DND-41 (cell line): ENCODE measurements around the gene MEIOC.

Experiments
- ATAC-seq: fragments of 200-7000 bp; cut with Tn5 transposase; 3 replicates; pipeline ENCODE4 v1.9.1; 2021; ENCODE audit warnings: low read depth; ENCODE audit not compliant: insufficient read depth
- DNase-seq: peaks from one replicate; pipeline ENCODE4 v3.0.0-alpha.2; 2020
- H2AFZ ChIP-seq: 2 replicates; pipeline ENCODE4 v1.6.0; 2012; ENCODE audit warnings: low read depth, low read length
- H3K27ac ChIP-seq: 2 replicates; pipeline ENCODE4 v1.5.1; 2012; ENCODE audit warnings: low read length, inconsistent platforms
- H3K27me3 ChIP-seq: fragments of 200-600 bp; sonication (generic); 2 replicates; pipeline ENCODE4 v1.6.0; 2012; ENCODE audit warnings: low read length, mild to moderate bottlenecking, inconsistent platforms; ENCODE audit not compliant: insufficient read depth, poor library complexity
- H3K36me3 ChIP-seq: 2 replicates; pipeline ENCODE4 v1.5.1; 2012; ENCODE audit warnings: low read length, inconsistent platforms; ENCODE audit not compliant: insufficient read depth
- H3K4me1 ChIP-seq: 2 replicates; pipeline ENCODE4 v1.5.1; 2012; ENCODE audit warnings: mild to moderate bottlenecking, low read length; ENCODE audit not compliant: insufficient read depth
- H3K4me2 ChIP-seq: 2 replicates; pipeline ENCODE4 v1.6.0; 2012; ENCODE audit warnings: mild to moderate bottlenecking, moderate library complexity, low read length, inconsistent platforms; ENCODE audit not compliant: insufficient read depth
- H3K4me3 ChIP-seq, 2 experiments: fragments of 200-600 bp in 1 of 2; shearing (Covaris generic) in 1 of 2; 2 replicates each; pipeline ENCODE4 v1.5.1; 2012 to 2016; ENCODE audit warnings: inconsistent platforms in 2 of 2, low read length in 2 of 2, mild to moderate bottlenecking in 2 of 2, low read depth in 1 of 2, moderate library complexity in 1 of 2
- H3K79me2 ChIP-seq: 2 replicates; pipeline ENCODE4 v1.6.0; 2012; ENCODE audit warnings: low read length, inconsistent platforms; ENCODE audit not compliant: insufficient read depth
- H3K9ac ChIP-seq: 2 replicates; pipeline ENCODE4 v1.6.0; 2012; ENCODE audit warnings: low read depth, mild to moderate bottlenecking, inconsistent platforms, low read length, moderate library complexity
- H3K9me3 ChIP-seq: 2 replicates; pipeline ENCODE4 v1.5.1; 2012; ENCODE audit warnings: low read length, moderate library complexity, mild to moderate bottlenecking, inconsistent platforms; ENCODE audit not compliant: insufficient read depth, severe bottlenecking
- H4K20me1 ChIP-seq: 2 replicates; pipeline ENCODE4 v1.6.0; 2012; ENCODE audit warnings: low read length; ENCODE audit not compliant: insufficient read depth
- EZH2 ChIP-seq: IDR thresholded peaks from 3 replicates; pipeline ENCODE4 v1.6.1; 2012; ENCODE audit warnings: borderline replicate concordance, low read depth, mild to moderate bottlenecking, moderate library complexity, low read length, inconsistent platforms; ENCODE audit not compliant: severe bottlenecking
- TF ChIP-seq, protein P1 (sequence below): IDR thresholded peaks from 2 replicates; pipeline ENCODE4 v1.5.1; 2012; ENCODE audit warnings: borderline replicate concordance, low read length, moderate library complexity, mild to moderate bottlenecking; ENCODE audit not compliant: poor library complexity, severe bottlenecking; ENCODE audit errors: extremely low read depth

Gene MEIOC

DNA sequence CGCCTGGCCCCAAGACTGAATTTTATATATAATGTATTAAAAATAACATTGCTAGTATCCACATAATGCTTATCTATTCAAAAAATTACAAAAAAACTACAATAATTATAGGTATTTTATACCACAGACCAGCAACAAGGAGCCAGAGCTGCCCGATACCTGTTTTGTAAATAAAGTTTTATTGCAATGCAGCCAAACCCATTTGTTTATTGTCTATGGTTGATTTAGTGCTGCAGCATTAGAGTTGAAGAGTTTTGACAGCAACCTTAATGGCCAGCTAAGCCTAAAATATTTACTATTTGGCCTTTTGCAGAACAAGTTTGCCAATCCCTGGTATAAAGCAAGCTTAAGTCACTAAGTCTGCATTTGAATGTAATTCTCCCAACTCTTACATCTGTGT is 5.6 kb downstream of the MEIOC start:
- DNase-seq (no peak), ATAC-seq (no peak)
- no peaks in the 10 kb centered on the region for H3K79me2 ChIP-seq
- no peaks in the 10 kb centered on the region for H3K4me1 ChIP-seq
- no peaks in the 10 kb centered on the region for H3K9me3 ChIP-seq
- no peak overlapping the region for H2AFZ ChIP-seq
- H3K27me3 ChIP-seq = peaks cover 2% of the 10 kb centered on the region
- TF ChIP-seq, protein P1, sequence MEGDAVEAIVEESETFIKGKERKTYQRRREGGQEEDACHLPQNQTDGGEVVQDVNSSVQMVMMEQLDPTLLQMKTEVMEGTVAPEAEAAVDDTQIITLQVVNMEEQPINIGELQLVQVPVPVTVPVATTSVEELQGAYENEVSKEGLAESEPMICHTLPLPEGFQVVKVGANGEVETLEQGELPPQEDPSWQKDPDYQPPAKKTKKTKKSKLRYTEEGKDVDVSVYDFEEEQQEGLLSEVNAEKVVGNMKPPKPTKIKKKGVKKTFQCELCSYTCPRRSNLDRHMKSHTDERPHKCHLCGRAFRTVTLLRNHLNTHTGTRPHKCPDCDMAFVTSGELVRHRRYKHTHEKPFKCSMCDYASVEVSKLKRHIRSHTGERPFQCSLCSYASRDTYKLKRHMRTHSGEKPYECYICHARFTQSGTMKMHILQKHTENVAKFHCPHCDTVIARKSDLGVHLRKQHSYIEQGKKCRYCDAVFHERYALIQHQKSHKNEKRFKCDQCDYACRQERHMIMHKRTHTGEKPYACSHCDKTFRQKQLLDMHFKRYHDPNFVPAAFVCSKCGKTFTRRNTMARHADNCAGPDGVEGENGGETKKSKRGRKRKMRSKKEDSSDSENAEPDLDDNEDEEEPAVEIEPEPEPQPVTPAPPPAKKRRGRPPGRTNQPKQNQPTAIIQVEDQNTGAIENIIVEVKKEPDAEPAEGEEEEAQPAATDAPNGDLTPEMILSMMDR = no peak
- TF ChIP-seq EZH2 = no peak
- H3K4me2 ChIP-seq = no peak overlapping the region
- no peaks in the 10 kb centered on the region for H3K36me3 ChIP-seq
- no peaks in the 10 kb centered on the region for H4K20me1 ChIP-seq
- H3K9ac ChIP-seq = no peak overlapping the region
- H3K4me3 ChIP-seq = no peak overlapping the region
- no peak overlapping the region for H3K27ac ChIP-seq

DNA sequence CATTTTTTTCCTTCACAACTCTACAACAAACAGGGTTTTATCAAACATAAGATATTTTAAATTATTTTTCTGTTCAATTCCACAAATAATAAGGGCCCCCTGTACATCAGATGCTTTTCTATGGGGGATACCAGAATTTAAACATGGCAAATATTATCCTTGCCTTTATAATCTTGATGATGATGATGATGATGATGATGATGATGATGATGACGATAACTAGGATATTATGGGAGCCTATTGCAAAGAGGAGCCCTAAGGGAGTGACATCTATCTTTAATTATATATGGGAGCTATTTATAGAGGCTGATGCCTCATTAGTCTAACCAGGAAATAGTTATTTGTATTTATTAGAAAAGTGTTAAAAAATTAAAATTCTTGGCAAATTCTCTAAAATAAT is 6.8 kb downstream of the MEIOC start:
- no peak overlapping the region for H3K27ac ChIP-seq
- no peaks in the 10 kb centered on the region for H3K4me1 ChIP-seq
- ATAC-seq (no peak), DNase-seq (no peak)
- H3K36me3 ChIP-seq = no peaks in the 10 kb centered on the region
- no peak overlapping the region for H3K9ac ChIP-seq
- no peaks in the 10 kb centered on the region for H4K20me1 ChIP-seq
- TF ChIP-seq, protein P1 = no peak
- no peak for TF ChIP-seq EZH2
- H3K79me2 ChIP-seq = no peaks in the 10 kb centered on the region
- H3K9me3 ChIP-seq = no peaks in the 10 kb centered on the region
- H2AFZ ChIP-seq = no peak overlapping the region
- no peak overlapping the region for H3K4me3 ChIP-seq
- H3K27me3 ChIP-seq = peaks cover 2% of the 10 kb centered on the region
- no peak overlapping the region for H3K4me2 ChIP-seq

DNA sequence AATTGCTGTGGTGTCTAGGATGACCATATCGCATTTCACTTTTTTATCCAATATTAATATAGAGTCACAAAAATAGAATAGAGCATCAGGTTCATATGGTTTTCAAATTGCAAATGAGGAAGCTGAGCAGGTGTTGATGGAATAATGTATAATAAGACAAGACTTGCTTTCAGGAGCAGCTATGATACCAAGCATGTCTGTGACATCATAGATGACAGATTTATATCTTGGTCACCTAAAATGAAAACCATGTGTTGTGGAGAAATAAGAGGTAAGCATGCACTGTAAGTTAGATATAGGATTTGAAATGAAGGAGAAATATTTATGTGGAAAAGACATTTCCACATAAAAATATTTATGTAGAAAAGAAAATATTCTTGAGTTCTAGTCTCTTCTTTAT is 8.6 kb downstream of the MEIOC start:
- no peak overlapping the region for H3K4me2 ChIP-seq
- H3K9me3 ChIP-seq = no peaks in the 10 kb centered on the region
- no peaks in the 10 kb centered on the region for H3K79me2 ChIP-seq
- TF ChIP-seq, protein P1 = no peak
- no peak for TF ChIP-seq EZH2
- H3K36me3 ChIP-seq = no peaks in the 10 kb centered on the region
- no peak overlapping the region for H3K27ac ChIP-seq
- no peaks in the 10 kb centered on the region for H3K4me1 ChIP-seq
- peaks cover 2% of the 10 kb centered on the region for H3K27me3 ChIP-seq
- no peak overlapping the region for H2AFZ ChIP-seq
- DNase-seq = no peak
- no peaks in the 10 kb centered on the region for H4K20me1 ChIP-seq
- ATAC-seq = no peak
- no peak overlapping the region for H3K4me3 ChIP-seq
- H3K9ac ChIP-seq = no peak overlapping the region

DNA sequence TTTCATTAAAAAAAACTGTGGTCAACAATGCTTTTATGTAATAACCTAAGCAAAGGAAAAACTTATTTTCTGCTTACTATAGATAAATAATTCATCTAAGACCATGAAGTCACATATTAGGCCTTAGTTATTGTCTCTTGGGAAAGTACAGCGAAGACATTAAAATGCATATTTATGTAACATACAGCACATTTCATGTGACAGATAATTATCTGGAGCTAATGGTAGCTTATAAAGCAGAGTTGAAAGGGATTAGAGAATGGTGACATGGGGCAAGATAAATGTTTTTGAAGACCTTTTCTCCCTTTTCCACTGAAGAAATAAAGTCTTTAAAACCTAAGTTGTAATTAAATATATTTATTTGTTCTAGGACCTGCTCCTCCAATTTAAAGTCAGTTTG is 9.7 kb downstream of the MEIOC start:
- peaks cover 2% of the 10 kb centered on the region for H3K27me3 ChIP-seq
- no peak overlapping the region for H3K27ac ChIP-seq
- H3K4me1 ChIP-seq = no peaks in the 10 kb centered on the region
- no peak overlapping the region for H2AFZ ChIP-seq
- no peak overlapping the region for H3K9ac ChIP-seq
- no peak for ATAC-seq
- H3K9me3 ChIP-seq = no peaks in the 10 kb centered on the region
- no peaks in the 10 kb centered on the region for H3K36me3 ChIP-seq
- H3K79me2 ChIP-seq = no peaks in the 10 kb centered on the region
- H4K20me1 ChIP-seq = no peaks in the 10 kb centered on the region
- TF ChIP-seq, protein P1 = no peak
- no peak for TF ChIP-seq EZH2
- no peak overlapping the region for H3K4me2 ChIP-seq
- no peak overlapping the region for H3K4me3 ChIP-seq
- DNase-seq = no peak
